Activated T-cell treated with anti-CD3 and anti-CD28 coated beads, Interleukin-2, amount 50 U/mL, for 72 hours (primary cell): ENCODE measurements around the gene B4GAT1. TPM values are rescaled to one million over a fixed set of nuclear protein-coding genes. Genes with fewer than 3 reads are reported as not detected.
"Not testable (repeated sequence)": the region's sequence is repeated elsewhere in the genome, so short reads cannot be mapped to it uniquely, and the experiment has no call there.

Experiments
- ATAC-seq, 2 donors: fragments of 150-1000 bp; cut with Tn5 transposase; replicated peaks in 1 of 2; 2 replicates each; pipeline ENCODE4 v1.10.0; 2021; ENCODE audit warnings: moderate library complexity in 2 of 2, mild to moderate bottlenecking in 1 of 2
- DNase-seq, 2 donors: peaks; one replicate each; pipeline ENCODE4 v3.0.0; 2021 to 2022; ENCODE audit warnings: mixed read lengths in 1 of 2
- H3K27ac Mint-ChIP-seq: one replicate; pipeline ENCODE4 v1.8.0; 2022; ENCODE audit warnings: mild to moderate bottlenecking, moderate library complexity, mixed read lengths
- H3K27me3 Mint-ChIP-seq: one replicate; pipeline ENCODE4 v1.8.0; 2022; ENCODE audit warnings: low read depth, mixed read lengths
- H3K36me3 Mint-ChIP-seq, 2 donors: one replicate each; pipeline ENCODE4 v1.8.0; 2022; ENCODE audit warnings: mixed read lengths in 2 of 2, mild to moderate bottlenecking in 1 of 2; ENCODE audit not compliant: insufficient read depth in 2 of 2
- H3K4me1 Mint-ChIP-seq: one replicate; pipeline ENCODE4 v1.8.0; 2022; ENCODE audit warnings: low read depth, mixed read lengths
- H3K4me3 Mint-ChIP-seq, 2 donors: one replicate each; pipeline ENCODE4 v1.8.0; 2022; ENCODE audit warnings: mild to moderate bottlenecking in 2 of 2, mixed read lengths in 2 of 2, moderate library complexity in 2 of 2
- H3K9me3 Mint-ChIP-seq, 2 donors: one replicate each; pipeline ENCODE4 v1.8.0; 2022; ENCODE audit warnings: mixed read lengths in 2 of 2
- total RNA-seq, 2 donors: library from RNA; stranded (reverse); gene quantifications; one replicate each; pipeline ENCODE4 v1.2.3, GENCODE V29; 2022

B4GAT1 gene
- total RNA-seq, 2 donors from 2014 or later: 6.3 to 8.3 TPM

DNA sequence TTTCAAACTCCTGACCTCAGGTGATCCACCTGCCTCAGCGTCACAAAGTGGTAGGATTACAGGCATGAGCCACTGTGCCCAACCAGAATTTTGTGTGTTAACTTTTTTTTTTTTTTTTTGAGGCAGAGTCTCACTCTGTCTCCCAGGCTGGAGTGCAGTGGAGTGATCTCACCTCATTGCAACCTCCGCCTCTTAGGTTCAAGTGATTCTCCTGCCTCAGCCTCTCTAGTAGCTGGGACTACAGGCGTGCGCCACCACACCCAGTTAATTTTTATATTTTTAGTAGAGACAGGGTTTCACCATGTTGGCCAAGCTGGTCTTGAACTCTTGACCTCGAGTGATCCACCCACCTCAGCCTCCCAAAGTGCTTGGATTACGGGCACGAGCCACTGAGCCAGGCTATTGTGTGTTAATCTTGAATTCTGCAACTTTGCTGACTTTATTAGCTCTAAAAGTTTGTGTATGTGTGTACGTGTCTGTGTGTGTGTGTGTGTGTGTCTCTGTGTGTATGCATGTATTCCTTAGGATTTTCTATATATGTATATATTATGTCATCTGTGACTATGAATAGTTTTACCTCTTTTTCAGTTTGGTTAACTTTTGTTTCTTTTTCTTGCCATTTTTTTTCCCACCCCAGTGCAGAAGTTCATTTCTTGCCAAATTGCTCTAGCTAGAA is 3.3 kb upstream of the B4GAT1 start:
- H3K36me3 Mint-ChIP-seq, H3K4me3 Mint-ChIP-seq, DNase-seq, H3K27ac Mint-ChIP-seq, ATAC-seq, H3K9me3 Mint-ChIP-seq, H3K27me3 Mint-ChIP-seq: not testable (repeated sequence)
- peaks cover 21% of the 10 kb centered on the region for H3K4me1 Mint-ChIP-seq

DNA sequence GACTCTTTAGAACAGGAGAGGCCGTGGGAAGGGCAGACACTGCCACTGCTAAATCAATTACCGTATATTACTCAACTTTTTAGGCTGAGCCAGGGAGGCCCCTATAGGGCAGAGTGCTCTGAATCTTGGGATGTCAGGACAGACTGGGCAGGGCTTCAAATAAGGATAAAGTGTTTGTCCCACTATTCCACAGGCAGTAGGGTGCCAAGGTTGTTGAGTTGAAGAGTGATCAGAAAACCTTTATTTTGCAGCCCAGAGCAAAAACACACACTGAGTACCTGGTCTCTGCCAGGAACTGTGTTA is 1.6 kb upstream of the B4GAT1 start:
- no peak for ATAC-seq
- H3K4me3 Mint-ChIP-seq: peak overlapping the region; percentile 13 to 85

DNA sequence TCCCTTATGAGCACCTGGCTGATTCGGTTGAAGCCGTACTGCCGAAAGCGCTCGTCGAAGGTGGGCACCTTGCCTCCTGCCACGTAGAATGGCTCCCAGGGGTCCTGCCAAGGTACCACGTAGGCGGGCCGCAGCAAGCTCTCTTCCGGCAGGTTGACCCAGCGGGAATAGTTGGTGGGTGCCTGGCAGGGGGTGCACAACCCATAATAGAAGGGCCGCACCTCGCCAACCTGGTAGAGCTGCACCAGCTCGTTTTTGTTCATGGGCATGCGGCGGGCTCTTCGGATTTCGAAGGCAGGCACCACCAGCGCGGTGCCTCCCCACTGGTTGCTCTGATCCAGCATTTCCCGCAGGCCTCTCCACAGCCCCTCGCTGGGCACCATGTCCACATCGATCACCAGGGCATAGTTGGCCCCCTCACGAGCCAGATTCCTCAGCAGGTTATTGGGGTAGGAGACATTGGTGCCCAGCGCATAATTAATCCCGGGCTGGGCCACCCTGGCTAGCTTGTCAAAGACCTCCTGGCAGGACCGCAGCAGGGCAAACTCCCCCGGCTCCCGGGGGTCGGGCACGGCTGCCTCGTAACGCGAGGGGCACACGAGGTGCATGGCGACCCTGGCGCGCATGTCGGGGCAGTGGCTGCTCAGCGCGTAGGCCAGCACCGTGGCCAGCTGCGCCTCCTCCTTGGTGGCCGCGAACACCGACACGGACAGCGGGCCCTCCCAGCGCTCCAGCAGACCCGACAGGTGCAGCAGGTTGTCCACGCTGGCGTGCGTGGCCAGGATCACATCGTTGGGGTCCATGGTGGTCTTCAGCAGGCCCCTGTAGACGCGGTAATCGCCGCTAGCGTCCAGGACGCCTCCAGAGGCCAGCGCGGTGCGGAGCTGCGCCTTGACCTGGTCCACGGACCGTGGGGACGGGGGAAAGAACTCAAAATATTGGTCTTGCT is 679 bp downstream of the B4GAT1 start:
- H3K36me3 Mint-ChIP-seq: peaks cover 2 to 4% of the 10 kb centered on the region in 2 donors
- H3K9me3 Mint-ChIP-seq: peaks cover 0 to 3% of the 10 kb centered on the region in 2 donors
- ATAC-seq (no peak), DNase-seq (no peak)
- peaks cover 55% of the 10 kb centered on the region for H3K4me1 Mint-ChIP-seq
- no peaks in the 10 kb centered on the region for H3K27me3 Mint-ChIP-seq
- no peak overlapping the region for H3K27ac Mint-ChIP-seq
- peak overlapping the region; percentile 97 to 98 for H3K4me3 Mint-ChIP-seq

More for the DNA sequence above, 1.6 kb upstream of the B4GAT1 start:
- Mint-ChIP-seq H3K36me3 (peaks cover 2 to 4% of the 10 kb centered on the region in 2 donors), H3K27me3 (no peaks in the 10 kb centered on the region), H3K9me3 (peaks cover 0 to 3% of the 10 kb centered on the region in 2 donors), H3K4me1 (peaks cover 38% of the 10 kb centered on the region), H3K27ac (peak overlapping the region; percentile 100)
- DNase-seq: no peak

DNA sequence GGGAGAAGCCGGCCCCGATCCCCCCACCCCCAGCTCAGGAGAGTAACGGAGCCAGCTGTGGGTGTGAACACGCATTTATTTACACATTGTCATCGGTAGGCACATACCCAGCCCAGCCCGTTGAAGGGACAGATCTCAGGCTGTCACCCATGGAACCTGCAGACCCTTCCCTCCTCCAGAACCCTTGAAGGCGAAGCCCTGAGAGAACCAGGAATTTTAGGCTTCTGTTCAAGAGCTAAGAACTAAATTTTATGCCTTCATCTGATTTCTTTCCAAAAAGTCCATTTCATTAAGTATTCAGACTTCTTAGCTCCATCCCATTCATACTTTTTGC is 2.1 kb downstream of the B4GAT1 start:
- no peaks in the 10 kb centered on the region for H3K27me3 Mint-ChIP-seq
- peak; percentile 3 to 6 for ATAC-seq
- H3K36me3 Mint-ChIP-seq: peaks cover 2 to 4% of the 10 kb centered on the region in 2 donors
- peaks cover 55% of the 10 kb centered on the region for H3K4me1 Mint-ChIP-seq
- peak overlapping the region; percentile 97 to 98 for H3K4me3 Mint-ChIP-seq
- DNase-seq: no peak
- H3K9me3 Mint-ChIP-seq: peaks cover 0 to 3% of the 10 kb centered on the region in 2 donors
- peak overlapping the region; percentile 90 for H3K27ac Mint-ChIP-seq

DNA sequence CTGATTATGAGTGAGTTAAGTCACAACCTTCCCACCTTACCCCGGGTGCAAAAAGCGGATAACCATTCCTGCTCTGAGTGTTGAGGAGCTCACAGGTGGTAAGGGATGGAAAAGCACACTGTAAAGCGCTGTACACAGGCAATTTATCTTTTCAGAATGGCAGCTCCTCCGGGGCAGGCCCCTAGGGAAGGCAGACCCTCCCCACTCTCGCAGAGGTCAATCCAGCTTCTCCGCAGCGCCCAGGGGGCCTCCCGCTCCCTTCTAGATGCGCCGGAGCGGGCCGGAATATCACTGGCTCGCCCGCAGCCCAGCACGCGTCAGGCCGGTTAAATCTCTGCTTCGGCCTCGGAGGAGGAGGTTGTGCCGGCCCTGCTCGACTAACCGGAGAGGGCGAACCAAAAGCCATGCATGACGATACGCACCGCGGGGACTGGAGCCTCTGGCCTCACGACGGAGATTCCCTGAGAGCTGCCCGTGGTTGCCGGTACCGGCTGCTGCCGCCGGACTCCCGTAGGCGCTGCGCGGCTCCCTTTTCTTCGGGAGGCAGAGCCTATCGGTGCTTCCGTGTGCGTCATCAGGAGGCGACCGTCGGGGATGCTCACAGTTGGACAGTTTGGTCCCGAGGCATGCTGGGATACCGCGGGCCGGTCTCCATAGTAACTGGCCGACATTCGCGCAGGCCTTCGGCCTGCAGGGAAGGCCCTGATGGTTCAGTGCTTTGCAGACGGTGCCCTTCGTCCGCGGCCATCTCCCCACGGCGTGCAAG is 2.7 kb downstream of the B4GAT1 start, which contains the start of gene BRMS1:
Gene BRMS1, minus strand, starts transcription at position 555 of the 766 bp plus-strand sequence. CDS start 2,870 bp downstream, outside the sequence.
- Mint-ChIP-seq H3K4me3 (peak within 1 kb of the TSS; percentile 97 to 98), H3K27ac (peak within 1 kb of the TSS; percentile 90), H3K36me3 (peaks cover 2 to 4% of the 10 kb centered on the region in 2 donors), H3K27me3 (no peaks in the 10 kb centered on the region), H3K9me3 (peaks cover 0 to 3% of the 10 kb centered on the region in 2 donors), H3K4me1 (peaks cover 55% of the 10 kb centered on the region)
- ATAC-seq (peak; percentile 81 to 82), DNase-seq (peak; percentile 96 to 98)

DNA sequence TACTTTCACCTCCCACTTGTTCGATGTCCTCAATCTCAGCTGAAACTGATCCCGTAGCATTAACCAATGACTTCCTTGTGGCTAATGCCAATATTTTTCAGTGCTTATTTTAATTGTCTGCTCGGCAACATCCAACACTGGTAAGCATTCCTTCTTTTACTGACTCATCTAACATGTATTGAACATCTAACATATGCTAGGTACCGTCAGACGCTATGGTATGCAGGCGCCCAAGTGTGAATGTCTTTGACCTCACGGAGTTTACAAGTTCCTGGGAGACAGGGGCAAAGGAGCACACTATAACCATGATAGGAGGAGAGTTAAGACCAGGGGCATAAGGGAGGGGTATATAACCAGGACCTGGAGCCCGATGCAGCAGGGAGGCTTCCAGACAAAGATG is 4.3 kb downstream of the B4GAT1 start:
- Mint-ChIP-seq H3K27ac (no peak overlapping the region), H3K9me3 (peaks cover 0 to 3% of the 10 kb centered on the region in 2 donors)

DNA sequence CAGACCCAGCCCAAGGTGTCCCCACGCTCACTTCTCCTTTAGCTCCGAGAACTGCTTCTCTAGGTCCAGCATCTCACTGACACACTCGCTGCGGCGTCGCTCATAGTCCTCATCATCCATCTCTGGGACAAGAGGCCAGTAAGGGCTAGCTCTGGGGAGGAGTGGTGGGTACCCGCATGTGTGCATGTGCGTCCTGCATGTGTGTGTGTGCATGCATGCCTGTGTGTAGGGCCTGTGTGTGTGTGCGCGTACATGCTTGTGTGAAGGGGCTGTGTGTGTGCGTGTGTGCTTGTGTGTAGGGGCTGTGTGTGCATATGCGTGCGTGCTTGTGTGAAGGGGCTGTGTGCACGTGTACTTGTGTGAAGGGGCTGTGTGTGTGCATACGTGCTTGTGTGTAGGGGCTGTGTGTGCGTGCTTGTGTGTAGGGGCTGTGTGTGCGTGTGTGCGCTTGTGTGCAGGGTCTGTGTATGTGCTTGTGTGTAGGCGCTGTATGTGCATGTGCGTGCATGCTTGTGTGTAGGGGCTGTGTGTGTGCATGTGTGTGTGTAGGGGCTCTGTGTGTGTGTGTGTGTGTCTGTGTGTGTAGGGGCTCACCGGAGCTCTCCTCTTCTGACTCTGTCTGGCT is 5.8 kb downstream of the B4GAT1 start:
- no peak for DNase-seq
- ATAC-seq: no peak
- H3K27ac Mint-ChIP-seq: no peak overlapping the region
- H3K4me1 Mint-ChIP-seq: peaks cover 54% of the 10 kb centered on the region
- no peaks in the 10 kb centered on the region for H3K9me3 Mint-ChIP-seq
- H3K4me3 Mint-ChIP-seq: no peak overlapping the region
- H3K36me3 Mint-ChIP-seq: peaks cover 0 to 4% of the 10 kb centered on the region in 2 donors
- no peaks in the 10 kb centered on the region for H3K27me3 Mint-ChIP-seq

More for the DNA sequence above, 4.3 kb downstream of the B4GAT1 start:
- DNase-seq (no peak), ATAC-seq (no peak)
- Mint-ChIP-seq H3K27me3 (no peaks in the 10 kb centered on the region), H3K4me3 (peak overlapping the region; percentile 97 to 98), H3K4me1 (peaks cover 50% of the 10 kb centered on the region), H3K36me3 (peaks cover 4% of the 10 kb centered on the region in 2 donors)

DNA sequence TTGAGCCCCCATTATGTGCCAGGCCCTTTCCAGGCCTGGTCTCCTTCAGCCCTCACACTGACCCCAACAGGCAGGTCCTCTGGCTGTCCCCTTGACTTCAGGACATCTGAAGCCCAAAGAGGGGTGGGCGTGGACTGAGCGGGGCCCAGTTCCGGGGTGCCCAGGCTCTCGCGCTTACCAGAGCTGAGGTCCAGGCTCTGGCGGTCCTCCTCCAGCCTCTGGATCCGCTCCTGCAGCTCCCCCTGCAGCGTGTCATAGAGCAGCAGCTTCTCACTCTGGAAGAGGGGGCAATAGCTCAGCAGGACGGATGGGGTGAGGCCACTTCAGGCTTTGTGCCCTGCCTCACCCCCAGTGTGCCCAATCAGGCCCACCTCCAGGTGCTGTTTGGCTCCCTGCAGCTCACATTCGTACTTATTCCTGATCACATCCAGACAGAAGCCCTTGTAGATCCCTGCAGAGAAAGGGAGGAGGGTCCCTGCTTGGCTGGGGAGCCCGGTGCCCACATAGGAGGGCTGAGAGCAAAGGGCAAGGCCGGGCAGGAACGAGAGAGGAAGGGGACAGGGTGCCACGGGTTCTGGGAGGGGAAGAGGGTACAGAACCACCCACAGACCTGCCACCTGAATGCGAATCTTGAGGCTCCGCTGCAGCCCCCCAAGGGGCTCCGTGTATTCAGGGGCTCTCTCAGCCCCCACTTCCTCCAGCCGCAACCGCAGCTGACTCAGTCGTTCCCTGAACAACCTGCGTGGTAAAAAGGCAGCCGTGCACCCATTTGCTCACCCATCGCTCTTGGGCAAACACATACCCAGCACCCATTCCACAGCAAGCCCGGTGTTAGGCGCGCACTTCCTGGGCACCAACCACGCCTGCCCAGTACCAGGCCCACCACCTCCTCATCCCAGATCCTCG is 6.6 kb downstream of the B4GAT1 start:
- Mint-ChIP-seq H3K36me3 (peaks cover 0 to 4% of the 10 kb centered on the region in 2 donors), H3K27ac (no peak overlapping the region), H3K4me1 (peaks cover 53% of the 10 kb centered on the region), H3K4me3 (no peak overlapping the region), H3K27me3 (no peaks in the 10 kb centered on the region), H3K9me3 (no peaks in the 10 kb centered on the region)
- ATAC-seq (no peak), DNase-seq (no peak)

DNA sequence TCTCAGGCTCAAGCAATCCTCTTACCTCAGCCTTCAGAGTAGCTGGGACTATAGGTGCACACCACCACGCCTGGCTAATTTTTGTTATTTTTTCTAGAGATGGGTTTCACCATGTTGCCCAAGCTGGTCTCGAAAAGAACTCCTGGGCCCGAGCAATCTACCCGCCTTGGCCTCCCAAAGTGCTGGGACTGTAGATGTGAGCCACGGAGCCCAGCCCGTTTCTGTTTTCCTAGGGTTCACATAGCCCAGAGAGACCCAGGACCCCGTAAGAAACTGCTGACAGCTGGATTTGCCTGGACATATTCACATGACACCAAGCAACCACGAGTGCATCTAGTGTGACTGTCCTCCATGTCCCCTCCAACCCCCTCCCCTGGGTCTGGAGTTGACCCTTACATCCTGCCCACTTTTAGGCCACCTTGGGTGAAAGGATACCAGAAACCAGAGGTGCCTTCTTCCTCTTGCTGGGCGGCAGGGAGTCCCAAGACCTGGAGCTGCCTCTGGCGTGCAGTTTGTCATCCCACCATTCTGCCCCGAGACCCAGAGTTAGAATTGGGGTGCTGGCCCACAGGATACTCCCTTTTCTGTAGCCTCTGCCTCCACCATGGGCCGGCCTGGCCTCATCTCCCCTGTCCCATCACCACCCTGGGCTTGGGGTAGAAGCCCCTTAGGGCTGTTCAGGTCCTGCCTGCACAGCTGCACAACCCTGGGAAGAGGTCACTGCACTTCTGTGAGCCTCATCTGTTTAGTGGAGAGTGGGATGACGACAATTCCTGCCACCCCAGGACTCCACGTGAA is 7.5 kb downstream of the B4GAT1 start:
- Mint-ChIP-seq H3K27me3 (no peaks in the 10 kb centered on the region), H3K36me3 (peaks cover 0 to 3% of the 10 kb centered on the region in 2 donors), H3K4me3 (no peak overlapping the region), H3K4me1 (peaks cover 50% of the 10 kb centered on the region), H3K27ac (no peak overlapping the region), H3K9me3 (no peaks in the 10 kb centered on the region)
- DNase-seq: no peak
- ATAC-seq: no peak

DNA sequence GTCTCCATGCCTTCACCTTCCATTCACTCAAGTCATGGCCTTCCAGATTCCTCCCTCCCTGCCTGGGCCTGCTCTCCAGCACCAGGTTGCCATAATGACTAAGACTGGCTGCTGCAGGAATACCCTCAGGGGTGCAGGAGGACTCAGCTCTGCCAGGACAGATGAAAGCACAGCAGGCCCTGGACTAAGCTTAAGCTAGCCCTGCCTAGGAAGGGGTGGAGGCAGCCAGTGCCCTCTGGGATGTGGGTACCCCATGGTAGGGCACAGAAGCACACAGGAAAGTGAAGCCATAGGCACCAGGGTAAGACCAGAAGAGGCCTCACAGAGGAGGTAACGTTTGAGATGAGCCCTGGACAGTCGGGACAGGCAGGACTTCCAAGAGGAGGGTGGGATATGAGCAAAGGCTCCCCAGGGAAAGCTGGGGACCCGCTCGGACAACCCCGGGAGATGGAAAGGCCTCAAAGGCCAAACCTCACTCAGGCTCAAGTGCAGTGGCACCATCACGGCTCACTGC is 8.2 kb downstream of the B4GAT1 start:
- H3K4me3 Mint-ChIP-seq: no peak overlapping the region

More for the DNA sequence above, 8.2 kb downstream of the B4GAT1 start:
- DNase-seq (no peak), ATAC-seq (no peak)
- Mint-ChIP-seq H3K9me3 (no peaks in the 10 kb centered on the region), H3K36me3 (peaks cover 0 to 1% of the 10 kb centered on the region in 2 donors), H3K27me3 (no peaks in the 10 kb centered on the region), H3K27ac (no peak overlapping the region), H3K4me1 (peaks cover 43% of the 10 kb centered on the region)
